Mammary epithelial cell (primary cell): ENCODE results near the gene DNMT3A.

Experiments used
- EZH2 ChIP-seq: IDR thresholded peaks from 2 replicates; pipeline ENCODE4 v1.6.1; 2012; ENCODE audit warnings: low read length, inconsistent platforms, borderline replicate concordance
- TF ChIP-seq, protein P1 (sequence below), 2 donors: IDR thresholded peaks in 1 of 2; conservative IDR thresholded peaks in 1 of 2; 2 replicates each; pipeline ENCODE4 v1.5.1; 2011 to 2012; ENCODE audit warnings: inconsistent platforms in 2 of 2, low read length in 2 of 2, mild to moderate bottlenecking in 2 of 2, control low read depth in 1 of 2, low read depth in 1 of 2; ENCODE audit not compliant: insufficient read depth in 1 of 2; ENCODE audit errors: extremely low read depth in 1 of 2

DNA sequence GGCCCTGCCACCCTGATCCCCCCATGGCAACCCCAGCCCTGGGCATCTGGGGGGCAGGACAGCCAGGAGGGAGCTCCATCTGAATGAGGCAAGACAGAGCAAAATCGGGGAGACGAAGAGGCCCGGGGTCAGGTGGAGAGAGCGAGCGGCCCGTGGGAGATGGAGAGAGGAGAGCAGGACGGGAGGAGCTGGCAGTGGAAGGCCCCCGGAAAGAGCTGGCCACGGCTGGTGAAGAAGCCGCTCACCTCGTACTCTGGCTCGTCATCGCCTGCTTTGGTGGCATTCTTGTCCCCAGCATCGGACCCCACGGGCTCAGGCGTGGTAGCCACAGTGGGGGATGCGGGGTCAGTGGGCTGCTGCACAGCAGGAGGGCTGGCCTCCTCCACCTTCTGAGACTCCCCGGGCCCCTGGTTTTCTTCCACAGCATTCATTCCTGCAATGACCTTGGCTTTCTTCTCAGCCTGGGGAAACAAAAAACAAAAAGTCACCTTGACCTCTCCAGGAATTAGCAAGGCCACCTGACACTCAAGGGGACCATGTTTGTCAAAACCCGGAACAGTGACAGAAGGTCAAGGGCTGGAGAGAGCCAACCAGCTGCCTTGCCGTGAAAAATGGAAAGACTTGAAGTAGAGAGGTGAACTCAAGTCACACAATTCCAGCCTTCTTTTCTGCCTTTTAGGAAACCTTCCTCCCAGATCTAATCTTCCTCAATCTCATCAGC lies 93.8 kb downstream of the DNMT3A start:
- TF ChIP-seq, protein P1, sequence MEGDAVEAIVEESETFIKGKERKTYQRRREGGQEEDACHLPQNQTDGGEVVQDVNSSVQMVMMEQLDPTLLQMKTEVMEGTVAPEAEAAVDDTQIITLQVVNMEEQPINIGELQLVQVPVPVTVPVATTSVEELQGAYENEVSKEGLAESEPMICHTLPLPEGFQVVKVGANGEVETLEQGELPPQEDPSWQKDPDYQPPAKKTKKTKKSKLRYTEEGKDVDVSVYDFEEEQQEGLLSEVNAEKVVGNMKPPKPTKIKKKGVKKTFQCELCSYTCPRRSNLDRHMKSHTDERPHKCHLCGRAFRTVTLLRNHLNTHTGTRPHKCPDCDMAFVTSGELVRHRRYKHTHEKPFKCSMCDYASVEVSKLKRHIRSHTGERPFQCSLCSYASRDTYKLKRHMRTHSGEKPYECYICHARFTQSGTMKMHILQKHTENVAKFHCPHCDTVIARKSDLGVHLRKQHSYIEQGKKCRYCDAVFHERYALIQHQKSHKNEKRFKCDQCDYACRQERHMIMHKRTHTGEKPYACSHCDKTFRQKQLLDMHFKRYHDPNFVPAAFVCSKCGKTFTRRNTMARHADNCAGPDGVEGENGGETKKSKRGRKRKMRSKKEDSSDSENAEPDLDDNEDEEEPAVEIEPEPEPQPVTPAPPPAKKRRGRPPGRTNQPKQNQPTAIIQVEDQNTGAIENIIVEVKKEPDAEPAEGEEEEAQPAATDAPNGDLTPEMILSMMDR (conservative IDR thresholded peaks at IDR 0.05 in 1 of 2, IDR thresholded peaks at IDR 0.05 in 1 of 2; ENCODE audit: extremely low read depth in 1 of 2, insufficient read depth in 1 of 2, low read depth in 1 of 2, low read length in 2 of 2): no peak
- no peak for TF ChIP-seq EZH2
